Endothelial cell of umbilical vein (primary cell): ENCODE data around the gene PAQR3.

Experiments used
- CTCF ChIP-seq, 2 donors: IDR thresholded peaks; 1 replicate in 1 of 2; 2 replicates in 1 of 2; pipeline ENCODE4 v1.5.1; 2011; ENCODE audit warnings: low read length in 2 of 2, mild to moderate bottlenecking in 2 of 2, moderate library complexity in 2 of 2, control low read depth in 1 of 2, inconsistent platforms in 1 of 2, low read depth in 1 of 2; ENCODE audit not compliant: insufficient read depth in 1 of 2; ENCODE audit errors: extremely low read depth in 1 of 2
- EZH2 ChIP-seq: IDR thresholded peaks from 2 replicates; pipeline ENCODE4 v1.6.1; 2012; ENCODE audit warnings: borderline replicate concordance, low read depth, mild to moderate bottlenecking, moderate library complexity, low read length, inconsistent platforms; ENCODE audit not compliant: severe bottlenecking
- FOS ChIP-seq: IDR thresholded peaks from 2 replicates; pipeline ENCODE4 v1.6.1; 2011; ENCODE audit warnings: mild to moderate bottlenecking, low read length, moderate library complexity, borderline replicate concordance; ENCODE audit not compliant: insufficient read depth
- JUN ChIP-seq: IDR thresholded peaks from 2 replicates; pipeline ENCODE4 v1.6.1; 2011; ENCODE audit warnings: borderline replicate concordance, low read depth; ENCODE audit not compliant: insufficient read length, insufficient read depth
- POLR2A ChIP-seq: IDR thresholded peaks from 2 replicates; pipeline ENCODE4 v1.6.1; 2012; ENCODE audit warnings: low read depth, mild to moderate bottlenecking, control low read depth, low read length
- POLR2AphosphoS5 ChIP-seq: IDR thresholded peaks from 2 replicates; pipeline ENCODE4 v1.6.1; 2012; ENCODE audit warnings: low read depth, mild to moderate bottlenecking, control low read depth, low read length, moderate library complexity; ENCODE audit not compliant: insufficient read depth
- TF ChIP-seq, protein P1 (sequence below): IDR thresholded peaks from 2 replicates; pipeline ENCODE4 v1.6.1; 2011; ENCODE audit not compliant: insufficient read depth, insufficient read length

GRCh38 chr4:78936989-78937388 lies 2.2 kb downstream of the PAQR3 start:
- TF ChIP-seq POLR2A (no peak), CTCF (IDR thresholded peaks at IDR 0.05; ENCODE audit: extremely low read depth in 1 of 2, insufficient read depth in 1 of 2, low read depth in 1 of 2, low read length in 2 of 2) (no peak), JUN (no peak), POLR2AphosphoS5 (no peak), EZH2 (no peak), FOS (no peak)
- TF ChIP-seq, protein P1, sequence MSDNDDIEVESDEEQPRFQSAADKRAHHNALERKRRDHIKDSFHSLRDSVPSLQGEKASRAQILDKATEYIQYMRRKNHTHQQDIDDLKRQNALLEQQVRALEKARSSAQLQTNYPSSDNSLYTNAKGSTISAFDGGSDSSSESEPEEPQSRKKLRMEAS = no peak
